CD4-positive, alpha-beta T cell (primary cell): ENCODE data around the gene UQCR11. TPM values are rescaled to one million over a fixed set of nuclear protein-coding genes. Genes with fewer than 3 reads are reported as not detected.

Experiments used
- ATAC-seq: fragments of 200-7000 bp; cut with Tn5 transposase; one replicate; pipeline ENCODE4 v1.10.0; 2022; ENCODE audit warnings: mild to moderate bottlenecking; ENCODE audit not compliant: poor library complexity
- CTCF ChIA-PET: fragments of 350-600 bp; sonication (Branson Sonifier 250); formaldehyde crosslinking; loops from one replicate; lab custom pipeline; 2021; ENCODE audit warnings: antibody characterized with exemption, inconsistent platforms; lab: Charles Lee
- POLR2A ChIA-PET: fragments of 350-600 bp; sonication (Branson Sonifier 250); formaldehyde crosslinking; loops from one replicate; lab custom pipeline; 2021; ENCODE audit warnings: antibody characterized with exemption, inconsistent platforms; lab: Charles Lee
- DNase-seq, 14 experiments: peaks; one replicate each; pipeline ENCODE4 v3.0.0-alpha.2; 2013 to 2020; ENCODE audit warnings: mixed read lengths in 2 of 14
- H3K27ac ChIP-seq, 2 donors: one replicate each; pipeline versions ENCODE4 v1.5.1 to v1.7.0; 2013; ENCODE audit warnings: low read length in 2 of 2, low read depth in 1 of 2, mild to moderate bottlenecking in 1 of 2
- H3K27me3 ChIP-seq, 2 experiments: 1 replicate in 1 of 2; 2 replicates in 1 of 2; pipeline versions ENCODE4 v1.6.1 to v1.7.0; 2013; ENCODE audit warnings: low read length in 2 of 2, control low read depth in 1 of 2, mild to moderate bottlenecking in 1 of 2, moderate library complexity in 1 of 2; ENCODE audit not compliant: insufficient read depth in 2 of 2, control insufficient read depth in 1 of 2
- H3K36me3 ChIP-seq: one replicate; pipeline ENCODE4 v1.6.1; 2013; ENCODE audit warnings: low read length, control low read depth; ENCODE audit not compliant: insufficient read depth
- H3K4me1 ChIP-seq: one replicate; pipeline ENCODE4 v1.6.1; 2013; ENCODE audit warnings: low read length, control low read depth; ENCODE audit not compliant: insufficient read depth
- H3K4me3 ChIP-seq: one replicate; pipeline ENCODE4 v1.5.1; 2013; ENCODE audit warnings: mild to moderate bottlenecking, low read length, moderate library complexity
- H3K9me3 ChIP-seq, 2 experiments: 1 replicate in 1 of 2; 2 replicates in 1 of 2; pipeline versions ENCODE4 v1.6.1 to v1.7.0; 2013; ENCODE audit warnings: low read length in 2 of 2, mild to moderate bottlenecking in 2 of 2, control low read depth in 1 of 2, moderate library complexity in 1 of 2; ENCODE audit not compliant: control insufficient read depth in 1 of 2, insufficient read depth in 1 of 2
- H3K27ac Mint-ChIP-seq: one replicate; pipeline ENCODE4 v1.8.0; 2020; ENCODE audit warnings: mixed read lengths
- H3K27me3 Mint-ChIP-seq: one replicate; pipeline ENCODE4 v1.8.0; 2021; ENCODE audit warnings: mixed read lengths
- H3K36me3 Mint-ChIP-seq: one replicate; pipeline ENCODE4 v1.8.0; 2021; ENCODE audit warnings: low read depth, mixed read lengths
- H3K4me1 Mint-ChIP-seq: one replicate; pipeline ENCODE4 v1.8.0; 2021; ENCODE audit warnings: low read depth, mixed read lengths
- H3K4me3 Mint-ChIP-seq: one replicate; pipeline ENCODE4 v1.8.0; 2020; ENCODE audit warnings: mild to moderate bottlenecking, mixed read lengths
- H3K9me3 Mint-ChIP-seq: one replicate; pipeline ENCODE4 v1.8.0; 2020; ENCODE audit warnings: mixed read lengths
- intact Hi-C, 2 experiments: fragments of 100-400 bp; cut with DNase I in 1 of 2; cut with micrococcal nuclease in 1 of 2; formaldehyde crosslinking; loops; one replicate each; pipeline versions ENCODE4 v1.15.1 to v1.9.0; 2023 to 2025; cut with DNase I, micrococcal nuclease
- total RNA-seq, 174 experiments: library from RNA in 2 of 174; stranded (reverse) in 2 of 174; gene quantifications; one replicate each; pipeline ENCODE4 v1.2.3 and lab custom pipeline; 2021 to 2026
- TF ChIP-seq, protein P1 (sequence below): fragments of 200-600 bp; IDR thresholded peaks from one replicate; pipeline ENCODE4 v1.8.0; 2022; ENCODE audit warnings: antibody characterized with exemption, mild to moderate bottlenecking

UQCR11 gene
- total RNA-seq, 2 experiments from 2014 or later = 88.9 to 93.8 TPM

DNA sequence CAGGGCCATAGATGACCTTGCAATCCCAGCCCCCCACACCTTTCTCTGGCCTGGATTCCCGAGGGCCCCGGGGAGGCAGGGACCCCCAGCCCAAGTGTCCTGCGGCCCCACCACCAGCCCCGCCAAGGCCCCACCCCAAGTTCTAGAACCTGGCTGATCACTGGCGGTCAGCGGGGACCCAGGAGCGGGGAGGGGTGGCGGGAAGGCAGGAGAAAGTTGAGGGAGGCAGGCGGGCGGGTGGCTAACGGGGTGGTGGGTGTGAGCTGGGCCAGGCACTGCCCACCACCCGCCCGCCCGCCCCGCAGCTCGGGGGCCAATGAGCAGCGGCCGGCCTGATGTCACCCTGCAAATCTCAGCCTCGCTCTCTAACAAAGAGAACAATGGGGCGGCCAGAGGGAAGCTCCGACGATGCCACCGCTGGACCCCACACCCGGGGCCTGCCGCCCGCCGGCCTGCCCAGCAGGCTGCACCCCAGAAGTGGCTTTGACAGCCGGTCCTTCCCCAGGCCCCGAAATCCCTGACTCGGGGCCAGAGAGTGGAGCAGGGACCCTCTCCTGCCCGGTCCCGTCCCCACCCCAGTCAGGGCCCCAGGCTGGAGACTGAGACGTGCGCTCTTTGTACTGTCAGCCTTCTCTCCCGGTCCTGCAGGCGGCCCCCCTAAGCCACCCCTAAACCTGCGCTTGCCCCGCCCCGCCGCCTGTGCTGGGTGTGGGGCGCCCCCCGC is 38.7 kb downstream of the UQCR11 start:
- TF ChIP-seq, protein P1, sequence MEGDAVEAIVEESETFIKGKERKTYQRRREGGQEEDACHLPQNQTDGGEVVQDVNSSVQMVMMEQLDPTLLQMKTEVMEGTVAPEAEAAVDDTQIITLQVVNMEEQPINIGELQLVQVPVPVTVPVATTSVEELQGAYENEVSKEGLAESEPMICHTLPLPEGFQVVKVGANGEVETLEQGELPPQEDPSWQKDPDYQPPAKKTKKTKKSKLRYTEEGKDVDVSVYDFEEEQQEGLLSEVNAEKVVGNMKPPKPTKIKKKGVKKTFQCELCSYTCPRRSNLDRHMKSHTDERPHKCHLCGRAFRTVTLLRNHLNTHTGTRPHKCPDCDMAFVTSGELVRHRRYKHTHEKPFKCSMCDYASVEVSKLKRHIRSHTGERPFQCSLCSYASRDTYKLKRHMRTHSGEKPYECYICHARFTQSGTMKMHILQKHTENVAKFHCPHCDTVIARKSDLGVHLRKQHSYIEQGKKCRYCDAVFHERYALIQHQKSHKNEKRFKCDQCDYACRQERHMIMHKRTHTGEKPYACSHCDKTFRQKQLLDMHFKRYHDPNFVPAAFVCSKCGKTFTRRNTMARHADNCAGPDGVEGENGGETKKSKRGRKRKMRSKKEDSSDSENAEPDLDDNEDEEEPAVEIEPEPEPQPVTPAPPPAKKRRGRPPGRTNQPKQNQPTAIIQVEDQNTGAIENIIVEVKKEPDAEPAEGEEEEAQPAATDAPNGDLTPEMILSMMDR = no peak
- no peak for ATAC-seq
- Mint-ChIP-seq H3K9me3 (no peaks in the 10 kb centered on the region), H3K36me3 (no peaks in the 10 kb centered on the region), H3K4me1 (peaks cover 4% of the 10 kb centered on the region), H3K27ac (no peak overlapping the region), H3K27me3 (peaks cover 4% of the 10 kb centered on the region), H3K4me3 (no peak overlapping the region)
- Histone ChIP-seq H3K27me3 (no peaks in the 10 kb centered on the region), H3K4me1 (peaks cover 13% of the 10 kb centered on the region), H3K27ac (no peak overlapping the region), H3K36me3 (no peaks in the 10 kb centered on the region), H3K9me3 (no peaks in the 10 kb centered on the region), H3K4me3 (no peak overlapping the region)
- DNase-seq = no peak
- ChIA-PET POLR2A (interaction anchor here (0.5 kb wide), 1 partner anchor 32 kb away, joined by 3 read pairs; no protein-coding TSS in a partner anchor), CTCF (no interaction called here)
- intact Hi-C loops = no loop called here

DNA sequence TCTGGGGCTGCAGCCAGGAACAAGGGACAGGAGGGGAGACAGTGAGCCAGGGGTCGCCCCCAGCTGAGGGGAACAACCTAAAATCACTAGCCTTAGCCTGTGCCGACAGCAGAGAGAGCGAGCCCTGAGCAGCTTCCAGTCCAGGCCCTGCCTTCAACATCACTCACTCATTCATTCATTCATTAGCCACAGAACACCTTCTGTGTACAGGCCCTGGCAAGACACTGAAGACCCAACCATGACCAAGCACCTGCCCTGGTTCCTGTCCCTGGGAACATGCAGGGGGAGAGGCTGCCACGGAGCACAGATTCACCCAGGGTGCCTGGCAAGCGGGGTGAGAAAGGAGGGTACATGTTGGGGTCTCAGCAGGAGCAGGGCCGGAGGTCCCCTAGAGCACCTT is 42.0 kb downstream of the UQCR11 start:
- POLR2A ChIA-PET = no interaction called here
- no peaks in the 10 kb centered on the region for H3K36me3 Mint-ChIP-seq
- DNase-seq (no peak), ATAC-seq (no peak)
- no peaks in the 10 kb centered on the region for H3K9me3 Mint-ChIP-seq
- H3K9me3 ChIP-seq = no peaks in the 10 kb centered on the region
- no peak overlapping the region for H3K4me3 Mint-ChIP-seq
- CTCF ChIA-PET = no interaction called here
- H3K4me1 ChIP-seq = peaks cover 6% of the 10 kb centered on the region
- no peaks in the 10 kb centered on the region for H3K4me1 Mint-ChIP-seq
- no peak overlapping the region for H3K27ac Mint-ChIP-seq
- H3K27me3 Mint-ChIP-seq = no peaks in the 10 kb centered on the region
- TF ChIP-seq, protein P1 = no peak
- H3K27ac ChIP-seq = no peak overlapping the region
- no peak overlapping the region for H3K4me3 ChIP-seq
- no peaks in the 10 kb centered on the region for H3K27me3 ChIP-seq
- intact Hi-C loops = no loop called here
- H3K36me3 ChIP-seq = no peaks in the 10 kb centered on the region

DNA sequence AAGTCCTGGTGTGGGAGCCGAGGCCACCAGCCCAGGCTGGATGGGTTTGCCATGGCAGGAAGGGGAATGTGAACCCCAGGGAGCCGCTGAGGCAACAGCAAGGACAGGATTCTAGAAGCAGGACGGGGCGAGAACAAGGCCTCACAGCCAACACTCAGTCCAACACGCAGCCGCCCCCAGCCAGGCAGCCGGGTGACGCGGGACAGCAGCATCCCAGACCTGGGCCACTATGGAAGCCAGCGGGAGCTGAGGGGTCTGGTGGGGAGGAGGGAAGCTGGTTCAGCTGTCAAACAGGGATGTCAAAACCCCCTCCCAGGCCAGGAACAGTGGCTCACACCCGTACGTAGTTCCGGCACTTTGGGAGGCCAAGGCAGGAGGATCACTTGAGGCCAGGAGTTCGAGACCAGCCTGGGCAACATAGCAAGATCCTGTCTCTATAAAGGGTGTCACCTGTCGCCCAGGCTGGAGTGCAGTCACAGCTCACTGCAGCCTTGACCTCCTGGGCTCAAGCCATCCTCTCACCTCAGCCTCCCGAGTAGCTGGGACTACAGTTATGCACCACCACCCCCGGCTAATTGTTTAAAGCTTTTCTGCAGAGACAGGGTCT is 43.9 kb downstream of the UQCR11 start:
- H3K36me3 Mint-ChIP-seq = no peaks in the 10 kb centered on the region
- H3K27me3 ChIP-seq = no peaks in the 10 kb centered on the region
- no peak overlapping the region for H3K27ac Mint-ChIP-seq
- intact Hi-C loops = no loop called here
- DNase-seq (no peak), ATAC-seq (no peak)
- TF ChIP-seq, protein P1 = no peak
- no peaks in the 10 kb centered on the region for H3K27me3 Mint-ChIP-seq
- CTCF ChIA-PET = no interaction called here
- H3K4me3 ChIP-seq = no peak overlapping the region
- H3K36me3 ChIP-seq = no peaks in the 10 kb centered on the region
- no peaks in the 10 kb centered on the region for H3K9me3 Mint-ChIP-seq
- H3K4me1 Mint-ChIP-seq = no peaks in the 10 kb centered on the region
- H3K4me1 ChIP-seq = no peaks in the 10 kb centered on the region
- H3K9me3 ChIP-seq = no peaks in the 10 kb centered on the region
- no peak overlapping the region for H3K4me3 Mint-ChIP-seq
- POLR2A ChIA-PET = no interaction called here
- no peak overlapping the region for H3K27ac ChIP-seq
